HPDE6-E6E7 (cell line): ENCODE data around the gene MCC.
"Not testable (repeated sequence)": the region's sequence is repeated elsewhere in the genome, so short reads cannot be mapped to it uniquely, and the experiment has no call there.

Source experiments
- DNase-seq: peaks from one replicate; pipeline ENCODE4 v3.0.0; 2011; ENCODE audit warnings: missing footprints; ENCODE audit errors: extremely low spot score

The MCC gene

GRCh38 chr5:113490317-113490716 lies 2.1 kb upstream of the MCC start:
- DNase-seq = no peak

- DNase-seq = peak; percentile 92
Measured at GRCh38 chr5:113489299-113489698, 1.0 kb upstream of the MCC start.

GRCh38 chr5:113488645-113489184 lies 462 bp upstream of the MCC start:
- DNase-seq = peak; percentile 15

- DNase-seq = peak; percentile 54
Measured at GRCh38 chr5:113487416-113487780, 855 bp downstream of the MCC start.

- no peak for DNase-seq
Measured at GRCh38 chr5:113480243-113480642, 8.0 kb downstream of the MCC start.

GRCh38 chr5:113478691-113479090 lies 9.6 kb downstream of the MCC start:
- DNase-seq = no peak

- DNase-seq = no peak
Measured at GRCh38 chr5:113474100-113474728, 14.0 kb downstream of the MCC start.

GRCh38 chr5:113463032-113463431 lies 25.2 kb downstream of the MCC start:
- no peak for DNase-seq

GRCh38 chr5:113457106-113457505 lies 31.1 kb downstream of the MCC start:
- not testable (repeated sequence) for DNase-seq

GRCh38 chr5:113452941-113453340 lies 35.3 kb downstream of the MCC start:
- DNase-seq = no peak

GRCh38 chr5:113451797-113452196 lies 36.5 kb downstream of the MCC start:
- DNase-seq = no peak

GRCh38 chr5:113450929-113451328 lies 37.3 kb downstream of the MCC start:
- no peak for DNase-seq

- DNase-seq = no peak
Measured at GRCh38 chr5:113450462-113450861, 37.8 kb downstream of the MCC start.

GRCh38 chr5:113448252-113448651 lies 40.0 kb downstream of the MCC start:
- DNase-seq = no peak

- no peak for DNase-seq
Measured at GRCh38 chr5:113447498-113448050, 40.7 kb downstream of the MCC start.

- DNase-seq = no peak
Measured at GRCh38 chr5:113446358-113446927, 41.8 kb downstream of the MCC start.

GRCh38 chr5:113437111-113437510 lies 51.1 kb downstream of the MCC start:
- no peak for DNase-seq

- DNase-seq = no peak
Measured at GRCh38 chr5:113435575-113435974, 52.7 kb downstream of the MCC start.

GRCh38 chr5:113434889-113435288 lies 53.4 kb downstream of the MCC start, which contains the start of gene TSSK1B:
Gene TSSK1B, minus strand, starts transcription at chr5:113434989. Its CDS starts 150 bp downstream, at chr5:113434839.
- DNase-seq = no peak

GRCh38 chr5:113433862-113434612 lies 54.2 kb downstream of the MCC start:
- DNase-seq = no peak

GRCh38 chr5:113433071-113433470 lies 55.2 kb downstream of the MCC start:
- DNase-seq = no peak

GRCh38 chr5:113427871-113428574 lies 60.2 kb downstream of the MCC start:
- peak; percentile 70 for DNase-seq
